Liver (tissue), 9 donors: ENCODE measurements around the gene CPSF4. TPM values are rescaled to one million over a fixed set of nuclear protein-coding genes. Genes with fewer than 3 reads are reported as not detected.

Experiments
- DNase-seq: peaks from one replicate; pipeline ENCODE4 v3.0.0-alpha.2; 2017; ENCODE audit warnings: low spot score
- H3K27ac ChIP-seq, 2 donors: one replicate each; pipeline ENCODE4 v1.7.0; 2013; ENCODE audit warnings: inconsistent platforms in 2 of 2, low read length in 2 of 2, control low read depth in 1 of 2, low read depth in 1 of 2, mild to moderate bottlenecking in 1 of 2
- H3K27me3 ChIP-seq, 4 donors: one replicate each; pipeline versions ENCODE4 v1.6.1 to v1.7.0; 2013; ENCODE audit warnings: low read length in 3 of 4, inconsistent platforms in 1 of 4, mild to moderate bottlenecking in 1 of 4, moderate library complexity in 1 of 4; ENCODE audit not compliant: control insufficient read depth in 4 of 4, insufficient read depth in 4 of 4
- H3K36me3 ChIP-seq, 4 donors: one replicate each; pipeline versions ENCODE4 v1.6.1 to v1.7.0; 2013; ENCODE audit warnings: low read length in 3 of 4, mild to moderate bottlenecking in 3 of 4, low read depth in 1 of 4, moderate library complexity in 1 of 4; ENCODE audit not compliant: control insufficient read depth in 4 of 4, insufficient read depth in 3 of 4
- H3K4me1 ChIP-seq, 4 donors: one replicate each; pipeline versions ENCODE4 v1.6.1 to v1.7.0; 2013; ENCODE audit warnings: low read length in 3 of 4, mild to moderate bottlenecking in 3 of 4, moderate library complexity in 1 of 4; ENCODE audit not compliant: control insufficient read depth in 4 of 4, insufficient read depth in 4 of 4
- H3K4me3 ChIP-seq, 3 donors: one replicate each; pipeline versions ENCODE4 v1.6.1 to v1.7.0; 2013; ENCODE audit warnings: low read length in 3 of 3, control low read depth in 1 of 3, low read depth in 1 of 3, mild to moderate bottlenecking in 1 of 3
- H3K9ac ChIP-seq, 2 donors: one replicate each; pipeline ENCODE4 v1.7.0; 2013; ENCODE audit warnings: low read length in 2 of 2, mild to moderate bottlenecking in 2 of 2, moderate library complexity in 2 of 2, control low read depth in 1 of 2, low read depth in 1 of 2
- H3K9me3 ChIP-seq, 4 donors: one replicate each; pipeline versions ENCODE4 v1.6.1 to v1.7.0; 2013; ENCODE audit warnings: low read length in 3 of 4; ENCODE audit not compliant: control insufficient read depth in 4 of 4
- ATF3 ChIP-seq: IDR thresholded peaks from 2 replicates; pipeline ENCODE4 v1.6.1; 2016; ENCODE audit warnings: antibody characterized with exemption
- CTCF ChIP-seq: fragments of 150-350 bp; IDR thresholded peaks from 2 replicates; pipeline ENCODE4 v1.5.1; 2017; ENCODE audit warnings: improper control_type of control experiment, low read depth, low read length; ENCODE audit not compliant: missing input control
- EGR1 ChIP-seq, 2 donors: IDR thresholded peaks; 2 replicates each; pipeline ENCODE4 v1.6.1; 2016 to 2018; ENCODE audit warnings: antibody characterized with exemption in 2 of 2, low read depth in 2 of 2
- FOXA1 ChIP-seq: IDR thresholded peaks from 2 replicates; pipeline ENCODE4 v1.6.1; 2016; ENCODE audit warnings: antibody characterized with exemption
- FOXA2 ChIP-seq: IDR thresholded peaks from 2 replicates; pipeline ENCODE4 v1.6.1; 2016; ENCODE audit warnings: antibody characterized with exemption
- GABPA ChIP-seq, 2 donors: IDR thresholded peaks in 1 of 2; conservative IDR thresholded peaks in 1 of 2; 2 replicates each; pipeline ENCODE4 v1.6.1; 2016; ENCODE audit warnings: antibody characterized with exemption in 2 of 2, mild to moderate bottlenecking in 1 of 2, moderate library complexity in 1 of 2
- HNF4A ChIP-seq, 2 donors: conservative IDR thresholded peaks; 2 replicates each; pipeline ENCODE4 v1.6.1; 2016; ENCODE audit warnings: antibody characterized with exemption in 2 of 2, mild to moderate bottlenecking in 2 of 2
- HNF4G ChIP-seq: IDR thresholded peaks from 2 replicates; pipeline ENCODE4 v1.6.1; 2016; ENCODE audit warnings: antibody characterized with exemption
- JUND ChIP-seq, 2 donors: IDR thresholded peaks; 2 replicates each; pipeline ENCODE4 v1.6.1; 2016; ENCODE audit warnings: antibody characterized with exemption in 2 of 2
- MAX ChIP-seq: IDR thresholded peaks from 2 replicates; pipeline ENCODE4 v1.6.1; 2016; ENCODE audit warnings: antibody characterized with exemption
- NR2F2 ChIP-seq: IDR thresholded peaks from 2 replicates; pipeline ENCODE4 v1.6.1; 2016; ENCODE audit warnings: antibody characterized with exemption
- RAD21 ChIP-seq, 2 donors: IDR thresholded peaks; 2 replicates each; pipeline ENCODE4 v1.6.1; 2016; ENCODE audit warnings: antibody characterized with exemption in 2 of 2, mild to moderate bottlenecking in 2 of 2
- REST ChIP-seq: IDR thresholded peaks from 2 replicates; pipeline ENCODE4 v1.6.1; 2016; ENCODE audit warnings: antibody characterized with exemption, mild to moderate bottlenecking
- RXRA ChIP-seq, 2 donors: IDR thresholded peaks; 2 replicates each; pipeline ENCODE4 v1.6.1; 2017 to 2018; ENCODE audit warnings: antibody characterized with exemption in 2 of 2, mild to moderate bottlenecking in 1 of 2
- SP1 ChIP-seq: IDR thresholded peaks from 2 replicates; pipeline ENCODE4 v1.6.1; 2018; ENCODE audit warnings: antibody characterized with exemption, mild to moderate bottlenecking
- TAF1 ChIP-seq: conservative IDR thresholded peaks from 2 replicates; pipeline ENCODE4 v1.6.1; 2016; ENCODE audit warnings: antibody characterized with exemption, mild to moderate bottlenecking
- ZBTB33 ChIP-seq: IDR thresholded peaks from 2 replicates; pipeline ENCODE4 v1.6.1; 2016; ENCODE audit warnings: antibody characterized with exemption
- WGBS: extraction: QIAGEN DNeasy Blood & Tissue Kit; methylation state at CpG from one replicate; pipeline ENCODE4 v1.1.7; 2013; 5-methylcytosine and 5-hydroxymethylcytosine counted together
- polyA plus RNA-seq, 2 donors: library from polyadenylated mRNA; stranded (reverse) in 1 of 2; unstranded in 1 of 2; fragments of 200-250 nt in 1 of 2; fragments of >200 nt in 1 of 2; fragmentation: Nextera tagmentation in 1 of 2; extraction: Ambion mirVana in 1 of 2; gene quantifications; one replicate each; pipeline versions ENCODE4 v1.2.1 to v1.2.3, GENCODE V29; 2013 to 2015
- total RNA-seq, 2 donors: library from RNA; depleted of rRNA; stranded (reverse); fragments of >200 nt; gene quantifications; one replicate each; pipeline ENCODE4 v1.2.3, GENCODE V29; 2014
- donor health status: healthy.
- donor health status: healthy.
- donor health status: healthy.
- donor health status: healthy.
- donor health status: healthy.

CPSF4 gene
- total and polyA plus RNA-seq, 4 donors = 7.1 to 15.3 (median 10.5) TPM

GRCh38 chr7:99440195-99440594 is 1.5 kb downstream of the CPSF4 start:
- Histone ChIP-seq H3K27me3 (no peaks in the 10 kb centered on the region), H3K4me1 (peaks cover 7 to 18% (median 13%) of the 10 kb centered on the region in 4 donors), H3K9me3 (no peaks in the 10 kb centered on the region), H3K4me3 (no peak overlapping the region), H3K36me3 (peaks cover 4 to 8% (median 7%) of the 10 kb centered on the region in 4 donors), H3K27ac (no peak overlapping the region), H3K9ac (no peak overlapping the region)
- 83% methylated on average over 9 of the region's 9 CpGs for WGBS
- no peak for DNase-seq
- TF ChIP-seq FOXA1 (no peak), RXRA (IDR thresholded peaks at IDR 0.05) (no peak), ATF3 (no peak), GABPA (IDR thresholded peaks at IDR 0.05 in 1 of 2, conservative IDR thresholded peaks at IDR 0.05 in 1 of 2) (no peak), MAX (no peak), RAD21 (IDR thresholded peaks at IDR 0.05) (no peak), NR2F2 (no peak), ZBTB33 (no peak), JUND (IDR thresholded peaks at IDR 0.05) (no peak), TAF1 (no peak), HNF4A (conservative IDR thresholded peaks at IDR 0.05) (no peak), EGR1 (IDR thresholded peaks at IDR 0.05; ENCODE audit: low read depth in 2 of 2) (no peak), SP1 (no peak), FOXA2 (no peak), CTCF (no peak), HNF4G (no peak), REST (no peak)

- H3K4me1 ChIP-seq = no peaks in the 10 kb centered on the region
- no peak for DNase-seq
- TF ChIP-seq ATF3 = no peak
- no peak for TF ChIP-seq EGR1 (IDR thresholded peaks at IDR 0.05; ENCODE audit: low read depth in 2 of 2)
- TF ChIP-seq RXRA (IDR thresholded peaks at IDR 0.05) = no peak
- TF ChIP-seq HNF4A (conservative IDR thresholded peaks at IDR 0.05) = no peak
- no peak for TF ChIP-seq FOXA2
- TF ChIP-seq HNF4G = no peak
- no peak for TF ChIP-seq TAF1
- no peak for TF ChIP-seq RAD21 (IDR thresholded peaks at IDR 0.05)
- no peak for TF ChIP-seq GABPA (IDR thresholded peaks at IDR 0.05 in 1 of 2, conservative IDR thresholded peaks at IDR 0.05 in 1 of 2)
- no peak for TF ChIP-seq ZBTB33
- H3K9ac ChIP-seq = no peak overlapping the region
- H3K27ac ChIP-seq = no peak overlapping the region
- peaks cover 9 to 45% (median 13%) of the 10 kb centered on the region in 4 donors for H3K36me3 ChIP-seq
- 82% methylated on average over 4 of the region's 4 CpGs for WGBS
- no peaks in the 10 kb centered on the region for H3K27me3 ChIP-seq
- H3K4me3 ChIP-seq = no peak overlapping the region
- no peaks in the 10 kb centered on the region for H3K9me3 ChIP-seq
These were observed 7.4 kb downstream of the CPSF4 start for GRCh38 chr7:99446096-99446495.
